ENCODE measurements around the gene COPZ2. TPM values are rescaled to one million over a fixed set of nuclear protein-coding genes. Genes with fewer than 3 reads are reported as not detected.

The COPZ2 gene
- total RNA-seq, 1 donor from 2014 or later: 34.4 TPM

- no peak for DNase-seq (ENCODE audit: extremely low spot score in 2 of 2)
- H3K27ac ChIP-seq: no peak overlapping the region
- TF ChIP-seq POLR2A (IDR thresholded peaks at IDR 0.05) (no peak), CTCF (IDR thresholded peaks at IDR 0.05) (no peak), POLR2AphosphoS5 (IDR thresholded peaks at IDR 0.05; ENCODE audit: insufficient read depth in 1 of 2, low read depth in 1 of 2) (no peak)
- H3K27me3 ChIP-seq: no peaks in the 10 kb centered on the region
- H3K9me3 ChIP-seq: no peaks in the 10 kb centered on the region
- peaks cover 7% of the 10 kb centered on the region for H3K4me1 ChIP-seq
- intact Hi-C loops (cut with DNase I): no loop called here
- H3K36me3 ChIP-seq: no peaks in the 10 kb centered on the region
- no peak overlapping the region for H3K4me3 ChIP-seq
These were observed 50.3 kb downstream of the COPZ2 start for GRCh38 chr17:47987240-47987835.

DNA sequence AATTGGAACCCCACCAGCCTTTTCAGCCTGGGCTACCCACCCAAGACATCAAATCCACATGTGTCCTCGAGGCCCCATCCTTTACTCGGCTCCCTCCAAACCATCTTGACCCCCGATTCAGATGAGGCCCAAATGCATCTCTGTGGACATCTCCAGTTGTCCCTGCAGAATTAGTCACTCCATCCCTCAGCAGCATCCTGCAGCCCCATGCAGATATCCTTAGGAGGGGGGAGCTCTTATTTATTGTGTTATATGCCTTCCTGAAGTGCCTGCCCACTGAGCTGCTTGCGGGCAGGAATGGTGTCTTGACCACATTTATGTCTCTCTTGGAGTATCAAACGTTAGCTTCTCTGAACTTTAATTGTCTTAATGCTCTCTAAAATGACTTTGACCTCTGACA lies 51.1 kb downstream of the COPZ2 start:
- Histone ChIP-seq H3K4me1 (peaks cover 7% of the 10 kb centered on the region), H3K4me3 (no peak overlapping the region), H3K9me3 (no peaks in the 10 kb centered on the region), H3K27me3 (no peaks in the 10 kb centered on the region), H3K36me3 (peaks cover 0 to 5% of the 10 kb centered on the region in 2 donors), H3K27ac (no peak overlapping the region)
- TF ChIP-seq POLR2AphosphoS5 (IDR thresholded peaks at IDR 0.05; ENCODE audit: insufficient read depth in 1 of 2, low read depth in 1 of 2) (no peak), POLR2A (IDR thresholded peaks at IDR 0.05) (no peak)
- DNase-seq (ENCODE audit: extremely low spot score in 2 of 2): no peak
- intact Hi-C loops (cut with DNase I): no loop called here

DNA sequence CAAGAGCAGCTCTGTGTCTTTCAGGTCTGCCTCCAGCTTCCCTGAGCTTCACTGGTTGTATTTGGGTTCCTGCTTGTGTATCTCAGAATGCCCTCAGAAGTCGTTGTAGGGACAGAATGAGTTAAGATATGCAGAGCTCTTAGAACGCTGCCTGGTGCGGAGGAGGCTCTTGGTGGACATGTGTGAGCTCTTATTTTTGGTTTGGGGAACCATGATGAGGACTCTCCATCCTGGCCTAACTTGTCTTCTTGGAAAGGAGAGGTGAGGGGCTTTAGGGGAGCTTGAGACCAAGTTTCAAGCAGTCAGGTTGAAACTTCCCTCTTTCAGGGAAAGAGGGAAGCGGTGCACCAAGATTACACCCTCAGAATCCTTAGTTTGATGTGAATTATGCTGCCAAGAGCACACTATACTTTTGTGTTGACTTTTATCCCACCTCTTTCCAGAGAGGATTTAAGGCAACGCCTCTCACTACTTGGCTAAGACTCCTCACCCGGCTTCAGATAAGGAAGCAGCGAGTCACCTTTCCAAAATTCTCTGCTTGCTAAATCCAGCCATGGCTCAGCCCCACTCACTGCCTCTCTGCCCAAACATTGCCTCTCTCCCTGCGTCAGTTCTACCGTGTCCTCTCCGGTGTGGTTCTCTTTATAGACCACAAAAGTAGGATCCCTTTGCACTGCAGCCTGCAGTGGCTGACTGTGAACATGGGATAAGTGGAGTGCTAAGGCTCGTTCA lies 53.9 kb downstream of the COPZ2 start:
- no peaks in the 10 kb centered on the region for H3K27me3 ChIP-seq
- no peak overlapping the region for H3K27ac ChIP-seq
- no peak overlapping the region for H3K4me3 ChIP-seq
- H3K4me1 ChIP-seq: peaks cover 7% of the 10 kb centered on the region
- no peaks in the 10 kb centered on the region for H3K9me3 ChIP-seq
- TF ChIP-seq POLR2A (IDR thresholded peaks at IDR 0.05) (no peak), POLR2AphosphoS5 (IDR thresholded peaks at IDR 0.05; ENCODE audit: insufficient read depth in 1 of 2, low read depth in 1 of 2) (no peak), CTCF (IDR thresholded peaks at IDR 0.05) (no peak)
- peaks cover 0 to 29% of the 10 kb centered on the region in 2 donors for H3K36me3 ChIP-seq
- intact Hi-C loops (cut with DNase I): no loop called here
- no peak for DNase-seq (ENCODE audit: extremely low spot score in 2 of 2)

DNA sequence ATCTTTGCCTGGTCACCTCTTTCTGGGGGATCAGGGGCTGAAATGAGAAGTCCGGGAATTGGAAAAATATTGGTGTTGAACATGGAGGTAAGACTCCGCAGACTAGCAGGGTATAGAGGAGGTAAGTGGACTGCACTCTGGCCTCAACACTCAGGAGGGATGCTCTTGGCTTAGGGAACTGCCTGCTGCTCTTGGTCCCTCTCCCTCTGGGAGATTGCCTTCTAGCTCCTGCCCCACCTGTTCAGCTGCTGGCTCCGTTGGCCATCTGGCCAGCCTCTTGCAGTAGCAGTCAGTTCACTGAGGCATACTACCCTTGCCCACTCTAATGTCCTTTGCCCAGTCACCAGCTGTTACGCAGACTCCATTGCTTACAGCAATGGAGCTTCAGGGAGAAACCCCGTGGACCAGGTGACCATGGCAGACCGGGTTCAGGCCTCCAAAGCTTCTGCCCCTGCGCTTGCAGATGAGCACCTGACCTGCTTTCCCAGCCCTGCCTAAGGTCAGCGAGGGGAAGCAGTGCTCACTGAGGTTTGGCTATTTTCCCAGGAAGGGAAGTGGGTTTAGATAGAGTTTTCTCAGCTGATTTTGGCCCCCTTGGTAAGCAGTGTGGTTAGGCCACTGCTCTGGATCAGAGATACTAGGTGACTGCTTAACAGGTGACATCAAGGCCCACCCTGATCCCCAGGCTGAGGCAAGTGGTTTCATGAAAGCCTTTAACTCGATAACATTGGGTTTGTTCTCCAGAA lies 54.8 kb downstream of the COPZ2 start:
- no peak for TF ChIP-seq POLR2AphosphoS5 (IDR thresholded peaks at IDR 0.05; ENCODE audit: insufficient read depth in 1 of 2, low read depth in 1 of 2)
- no peak for TF ChIP-seq CTCF (IDR thresholded peaks at IDR 0.05)
- TF ChIP-seq POLR2A (IDR thresholded peaks at IDR 0.05): no peak
- Histone ChIP-seq H3K27ac (no peak overlapping the region), H3K27me3 (no peaks in the 10 kb centered on the region), H3K36me3 (peaks cover 0 to 38% of the 10 kb centered on the region in 2 donors), H3K9me3 (no peaks in the 10 kb centered on the region), H3K4me1 (peaks cover 6% of the 10 kb centered on the region), H3K4me3 (no peak overlapping the region)
- intact Hi-C loops (cut with DNase I): no loop called here
- no peak for DNase-seq (ENCODE audit: extremely low spot score in 2 of 2)

DNA sequence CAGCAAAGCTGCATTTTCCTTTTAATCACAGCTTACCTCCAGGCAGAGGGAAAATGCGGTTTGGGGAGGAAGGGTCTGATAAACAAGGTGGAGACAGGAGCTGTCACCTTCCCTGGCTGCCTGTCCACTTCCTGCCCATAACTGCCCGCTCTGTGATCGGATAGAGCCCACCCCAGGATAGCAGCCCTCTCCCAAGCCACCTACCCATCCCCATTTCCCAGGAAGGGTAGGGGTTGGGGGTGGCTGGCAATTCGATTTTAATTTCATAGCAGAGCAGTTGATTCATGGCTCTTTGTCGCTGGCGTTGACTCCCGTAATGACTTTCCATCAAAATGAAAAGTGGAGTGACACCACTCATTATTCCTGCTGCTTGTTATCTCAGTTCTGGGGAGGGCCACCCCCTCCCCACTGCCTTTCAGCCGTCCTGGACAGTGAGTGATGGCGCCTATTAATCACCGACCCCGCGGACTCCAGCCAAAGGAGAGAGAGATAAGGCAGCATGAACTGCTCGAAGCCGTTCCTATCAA lies 55.4 kb downstream of the COPZ2 start:
- no peak overlapping the region for H3K27ac ChIP-seq
- H3K36me3 ChIP-seq: peaks cover 0 to 44% of the 10 kb centered on the region in 2 donors
- intact Hi-C loops (cut with DNase I): no loop called here
- no peak overlapping the region for H3K4me3 ChIP-seq
- TF ChIP-seq POLR2AphosphoS5 (IDR thresholded peaks at IDR 0.05; ENCODE audit: insufficient read depth in 1 of 2, low read depth in 1 of 2): no peak
- TF ChIP-seq CTCF (IDR thresholded peaks at IDR 0.05): no peak
- no peak for TF ChIP-seq POLR2A (IDR thresholded peaks at IDR 0.05)
- H3K27me3 ChIP-seq: no peaks in the 10 kb centered on the region
- H3K9me3 ChIP-seq: no peaks in the 10 kb centered on the region
- H3K4me1 ChIP-seq: no peaks in the 10 kb centered on the region
- no peak for DNase-seq (ENCODE audit: extremely low spot score in 2 of 2)
